ENCODE results near the gene CABYR.

CABYR gene

DNA sequence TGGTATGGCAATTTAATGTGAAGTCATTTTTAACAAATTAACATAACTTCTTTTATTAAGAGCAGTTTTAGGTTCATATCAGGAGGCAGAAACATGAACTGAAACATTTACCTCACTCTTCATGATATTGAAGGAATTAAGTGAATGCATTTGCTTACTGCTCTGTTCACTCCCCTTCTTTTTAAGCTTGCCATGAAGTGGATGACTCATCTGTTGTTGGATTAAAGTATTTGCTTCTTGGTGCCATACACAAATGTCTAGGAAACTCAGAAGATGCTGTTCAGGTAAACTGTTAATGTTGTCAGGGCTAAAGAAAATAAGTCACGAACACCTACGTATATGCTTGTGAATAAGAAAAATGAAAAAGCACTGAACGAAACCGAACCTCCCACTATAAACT, 10.2 kb upstream of the CABYR start:
- DNase-seq (ENCODE audit: low read depth in 1 of 2, low spot score in 1 of 2) = no peak
- Histone ChIP-seq H3K27me3 (ENCODE audit: insufficient read depth, poor library complexity, severe bottlenecking) (no peaks in the 10 kb centered on the region), H3K4me3 (replicated peaks; ENCODE audit: insufficient read depth, low read length) (no peak overlapping the region), H3K27ac (replicated peaks) (no peak overlapping the region)
- TF ChIP-seq, protein P1, sequence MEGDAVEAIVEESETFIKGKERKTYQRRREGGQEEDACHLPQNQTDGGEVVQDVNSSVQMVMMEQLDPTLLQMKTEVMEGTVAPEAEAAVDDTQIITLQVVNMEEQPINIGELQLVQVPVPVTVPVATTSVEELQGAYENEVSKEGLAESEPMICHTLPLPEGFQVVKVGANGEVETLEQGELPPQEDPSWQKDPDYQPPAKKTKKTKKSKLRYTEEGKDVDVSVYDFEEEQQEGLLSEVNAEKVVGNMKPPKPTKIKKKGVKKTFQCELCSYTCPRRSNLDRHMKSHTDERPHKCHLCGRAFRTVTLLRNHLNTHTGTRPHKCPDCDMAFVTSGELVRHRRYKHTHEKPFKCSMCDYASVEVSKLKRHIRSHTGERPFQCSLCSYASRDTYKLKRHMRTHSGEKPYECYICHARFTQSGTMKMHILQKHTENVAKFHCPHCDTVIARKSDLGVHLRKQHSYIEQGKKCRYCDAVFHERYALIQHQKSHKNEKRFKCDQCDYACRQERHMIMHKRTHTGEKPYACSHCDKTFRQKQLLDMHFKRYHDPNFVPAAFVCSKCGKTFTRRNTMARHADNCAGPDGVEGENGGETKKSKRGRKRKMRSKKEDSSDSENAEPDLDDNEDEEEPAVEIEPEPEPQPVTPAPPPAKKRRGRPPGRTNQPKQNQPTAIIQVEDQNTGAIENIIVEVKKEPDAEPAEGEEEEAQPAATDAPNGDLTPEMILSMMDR (IDR thresholded peaks at IDR 0.05; ENCODE audit: insufficient read depth, low read length) = no peak
- TF ChIP-seq SPI1 (IDR thresholded peaks at IDR 0.05; ENCODE audit: borderline replicate concordance, low read depth) (no peak), GABPA (IDR thresholded peaks at IDR 0.05; ENCODE audit: low read depth) (no peak), POLR2AphosphoS5 (IDR thresholded peaks at IDR 0.05; ENCODE audit: low read depth) (no peak)
- TF ChIP-seq, protein P2, sequence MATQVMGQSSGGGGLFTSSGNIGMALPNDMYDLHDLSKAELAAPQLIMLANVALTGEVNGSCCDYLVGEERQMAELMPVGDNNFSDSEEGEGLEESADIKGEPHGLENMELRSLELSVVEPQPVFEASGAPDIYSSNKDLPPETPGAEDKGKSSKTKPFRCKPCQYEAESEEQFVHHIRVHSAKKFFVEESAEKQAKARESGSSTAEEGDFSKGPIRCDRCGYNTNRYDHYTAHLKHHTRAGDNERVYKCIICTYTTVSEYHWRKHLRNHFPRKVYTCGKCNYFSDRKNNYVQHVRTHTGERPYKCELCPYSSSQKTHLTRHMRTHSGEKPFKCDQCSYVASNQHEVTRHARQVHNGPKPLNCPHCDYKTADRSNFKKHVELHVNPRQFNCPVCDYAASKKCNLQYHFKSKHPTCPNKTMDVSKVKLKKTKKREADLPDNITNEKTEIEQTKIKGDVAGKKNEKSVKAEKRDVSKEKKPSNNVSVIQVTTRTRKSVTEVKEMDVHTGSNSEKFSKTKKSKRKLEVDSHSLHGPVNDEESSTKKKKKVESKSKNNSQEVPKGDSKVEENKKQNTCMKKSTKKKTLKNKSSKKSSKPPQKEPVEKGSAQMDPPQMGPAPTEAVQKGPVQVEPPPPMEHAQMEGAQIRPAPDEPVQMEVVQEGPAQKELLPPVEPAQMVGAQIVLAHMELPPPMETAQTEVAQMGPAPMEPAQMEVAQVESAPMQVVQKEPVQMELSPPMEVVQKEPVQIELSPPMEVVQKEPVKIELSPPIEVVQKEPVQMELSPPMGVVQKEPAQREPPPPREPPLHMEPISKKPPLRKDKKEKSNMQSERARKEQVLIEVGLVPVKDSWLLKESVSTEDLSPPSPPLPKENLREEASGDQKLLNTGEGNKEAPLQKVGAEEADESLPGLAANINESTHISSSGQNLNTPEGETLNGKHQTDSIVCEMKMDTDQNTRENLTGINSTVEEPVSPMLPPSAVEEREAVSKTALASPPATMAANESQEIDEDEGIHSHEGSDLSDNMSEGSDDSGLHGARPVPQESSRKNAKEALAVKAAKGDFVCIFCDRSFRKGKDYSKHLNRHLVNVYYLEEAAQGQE (IDR thresholded peaks at IDR 0.05; ENCODE audit: insufficient replicate concordance, low read depth) = no peak

DNA sequence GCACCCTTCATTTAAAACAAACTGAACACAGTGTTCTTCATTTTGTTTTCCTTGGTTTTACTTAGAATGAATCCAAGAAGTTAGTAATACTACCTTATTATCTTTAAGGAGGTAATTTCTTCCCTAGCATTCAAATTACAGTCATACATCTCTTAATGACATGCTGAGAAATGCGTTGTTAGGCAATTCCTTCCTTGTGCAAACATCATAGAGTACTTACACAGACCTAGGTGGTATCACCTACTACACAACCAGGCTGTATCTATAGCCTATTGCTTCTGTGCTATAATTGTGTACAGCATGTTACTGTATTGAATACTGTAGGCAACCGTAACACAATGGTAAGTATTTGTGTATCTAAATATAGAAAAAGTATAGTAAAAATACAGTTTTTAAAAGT, 8.4 kb upstream of the CABYR start:
- Histone ChIP-seq H3K27me3 (ENCODE audit: insufficient read depth, poor library complexity, severe bottlenecking) (no peaks in the 10 kb centered on the region), H3K27ac (replicated peaks) (no peak overlapping the region), H3K4me3 (replicated peaks; ENCODE audit: insufficient read depth, low read length) (no peak overlapping the region)
- TF ChIP-seq, protein P1 (IDR thresholded peaks at IDR 0.05; ENCODE audit: insufficient read depth, low read length) = no peak
- TF ChIP-seq POLR2AphosphoS5 (IDR thresholded peaks at IDR 0.05; ENCODE audit: low read depth) (no peak), SPI1 (IDR thresholded peaks at IDR 0.05; ENCODE audit: borderline replicate concordance, low read depth) (no peak), GABPA (IDR thresholded peaks at IDR 0.05; ENCODE audit: low read depth) (no peak)
- TF ChIP-seq, protein P2 (IDR thresholded peaks at IDR 0.05; ENCODE audit: insufficient replicate concordance, low read depth) = no peak
- DNase-seq (ENCODE audit: low read depth in 1 of 2, low spot score in 1 of 2) = no peak

DNA sequence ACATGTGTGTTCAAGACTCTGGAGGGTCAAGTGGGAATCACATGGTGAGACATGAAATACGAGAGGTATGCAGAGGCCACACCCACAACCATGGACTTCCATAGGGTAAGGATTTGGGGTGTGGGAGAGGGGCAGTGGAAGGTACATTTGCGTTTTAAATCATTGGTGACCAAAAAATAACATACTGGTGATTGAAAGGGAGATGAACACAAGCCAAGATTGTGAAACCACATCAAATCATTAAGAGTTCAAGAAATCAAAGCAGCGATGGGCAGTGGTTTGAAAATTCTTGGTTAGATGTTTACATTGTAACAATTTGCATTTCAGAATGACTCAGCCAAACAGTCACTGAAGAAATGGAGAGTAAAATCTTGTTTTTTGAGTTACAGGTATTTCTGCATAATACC, 1.9 kb upstream of the CABYR start:
- no peak for DNase-seq (ENCODE audit: low read depth in 1 of 2, low spot score in 1 of 2)
- TF ChIP-seq POLR2AphosphoS5 (IDR thresholded peaks at IDR 0.05; ENCODE audit: low read depth) (no peak), SPI1 (IDR thresholded peaks at IDR 0.05; ENCODE audit: borderline replicate concordance, low read depth) (no peak), GABPA (IDR thresholded peaks at IDR 0.05; ENCODE audit: low read depth) (no peak)
- TF ChIP-seq, protein P1 (IDR thresholded peaks at IDR 0.05; ENCODE audit: insufficient read depth, low read length) = no peak
- TF ChIP-seq, protein P2 (IDR thresholded peaks at IDR 0.05; ENCODE audit: insufficient replicate concordance, low read depth) = no peak

More for the DNA sequence above, 1.9 kb upstream of the CABYR start:
- no peak overlapping the region for H3K27ac ChIP-seq (replicated peaks)
- H3K27me3 ChIP-seq (ENCODE audit: insufficient read depth, poor library complexity, severe bottlenecking) = peaks cover 3% of the 10 kb centered on the region
- no peak overlapping the region for H3K4me3 ChIP-seq (replicated peaks; ENCODE audit: insufficient read depth, low read length)

All from HL-60 (cell line).